Caco-2 (cell line): ENCODE measurements around the gene FHIP1B. TPM values are rescaled to one million over a fixed set of nuclear protein-coding genes. Genes with fewer than 3 reads are reported as not detected.

Experiments
- BruUV-seq: library from RNA; stranded (reverse); fragments of 400-500 nt; replicated peaks from 2 replicates; lab custom pipeline; 2021; lab: Mats Ljungman, UMichigan
- CTCF ChIA-PET: fragments of 300-600 bp; sonication (Branson Sonifier 250); formaldehyde crosslinking; loops from one replicate; lab custom pipeline; 2022; ENCODE audit warnings: antibody characterized with exemption; lab: Charles Lee
- POLR2A ChIA-PET: fragments of 300-600 bp; sonication (Branson Sonifier 250); formaldehyde crosslinking; loops from one replicate; lab custom pipeline; 2022; ENCODE audit warnings: antibody characterized with exemption; lab: Charles Lee
- DNase-seq, 2 experiments: peaks; one replicate each; pipeline versions ENCODE4 v3.0.0 to v3.0.0-alpha.2; 2020 to 2022
- H3K27me3 ChIP-seq: replicated peaks from 2 replicates; pipeline ENCODE4 v1.6.0; 2011; ENCODE audit warnings: low read length; ENCODE audit not compliant: control insufficient read depth, insufficient read depth
- H3K36me3 ChIP-seq: 2 replicates; pipeline ENCODE4 v1.5.1; 2011; ENCODE audit warnings: low read length; ENCODE audit not compliant: control insufficient read depth, insufficient read depth
- H3K4me1 ChIP-seq: fragments of 250-450 bp; sonication (Bioruptor Pico); 2 replicates; pipeline ENCODE4 v1.5.1; 2020; ENCODE audit warnings: mild to moderate bottlenecking
- H3K4me3 ChIP-seq: 2 replicates; pipeline ENCODE4 v1.5.1; 2011; ENCODE audit warnings: low read depth, mild to moderate bottlenecking, control low read depth, low read length
- H3K9me3 ChIP-seq: fragments of 250-450 bp; sonication (Bioruptor Pico); 2 replicates; pipeline ENCODE4 v1.5.1; 2020; ENCODE audit warnings: mild to moderate bottlenecking, moderate library complexity
- H3K27ac Mint-ChIP-seq: one replicate; pipeline ENCODE4 v1.8.0; 2022; ENCODE audit warnings: mixed read lengths; ENCODE audit not compliant: unreplicated experiment
- H3K27me3 Mint-ChIP-seq: one replicate; pipeline ENCODE4 v1.8.0; 2022; ENCODE audit warnings: mixed read lengths; ENCODE audit not compliant: insufficient read depth, unreplicated experiment
- H3K36me3 Mint-ChIP-seq: one replicate; pipeline ENCODE4 v1.8.0; 2022; ENCODE audit warnings: mild to moderate bottlenecking, mixed read lengths; ENCODE audit not compliant: insufficient read depth, unreplicated experiment
- H3K4me1 Mint-ChIP-seq: one replicate; pipeline ENCODE4 v1.8.0; 2022; ENCODE audit warnings: low read depth, mixed read lengths; ENCODE audit not compliant: unreplicated experiment
- H3K4me3 Mint-ChIP-seq: one replicate; pipeline ENCODE4 v1.8.0; 2022; ENCODE audit warnings: mild to moderate bottlenecking, moderate library complexity, mixed read lengths; ENCODE audit not compliant: unreplicated experiment
- H3K9me3 Mint-ChIP-seq: one replicate; pipeline ENCODE4 v1.8.0; 2022; ENCODE audit warnings: mixed read lengths; ENCODE audit not compliant: unreplicated experiment
- intact Hi-C: fragments of 100-400 bp; cut with micrococcal nuclease; formaldehyde crosslinking; loops from one replicate; pipeline ENCODE4 v1.10.0; 2022; ENCODE audit not compliant: unreplicated experiment
- total RNA-seq: library from RNA; stranded (reverse); gene quantifications from 2 replicates; pipeline ENCODE4 v1.2.3, GENCODE V29; 2022
- TF ChIP-seq, protein P1 (sequence below), 2 experiments: fragments of 200-600 bp in 1 of 2; IDR thresholded peaks; 1 replicate in 1 of 2; 2 replicates in 1 of 2; pipeline versions ENCODE4 v1.5.1 to v1.8.0; 2011 to 2022; ENCODE audit warnings: antibody characterized with exemption in 1 of 2, control low read depth in 1 of 2, inconsistent platforms in 1 of 2, low read depth in 1 of 2, low read length in 1 of 2, mild to moderate bottlenecking in 1 of 2, moderate library complexity in 1 of 2; ENCODE audit not compliant: insufficient read depth in 1 of 2, severe bottlenecking in 1 of 2, unreplicated experiment in 1 of 2

The FHIP1B gene
- total RNA-seq, 1 experiment from 2014 or later = 26.8 TPM

DNA sequence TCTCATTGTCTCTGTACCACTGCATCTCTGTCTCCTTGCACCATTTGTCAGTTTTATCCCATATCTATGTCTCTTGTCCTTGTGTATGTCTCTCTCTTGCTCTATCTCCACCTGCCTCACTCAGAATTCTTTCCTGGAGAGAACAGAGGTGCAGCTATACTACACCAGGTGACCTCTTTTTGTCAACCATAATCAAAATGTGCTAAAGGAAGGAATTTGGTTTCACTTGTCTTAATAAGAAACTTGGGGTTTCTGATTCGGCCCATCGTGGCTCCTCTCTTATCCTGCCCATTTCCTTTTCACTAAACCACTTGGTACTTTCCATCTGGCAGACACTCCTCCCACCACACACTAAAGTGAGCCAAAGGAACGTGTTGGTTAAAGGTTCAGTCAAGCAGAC lies 31.1 kb downstream of the FHIP1B start:
- Mint-ChIP-seq H3K27ac (no peak overlapping the region), H3K4me1 (no peaks in the 10 kb centered on the region), H3K27me3 (no peaks in the 10 kb centered on the region), H3K36me3 (no peaks in the 10 kb centered on the region), H3K9me3 (no peaks in the 10 kb centered on the region), H3K4me3 (no peak overlapping the region)
- CTCF ChIA-PET = no interaction called here
- intact Hi-C loops = no loop called here
- POLR2A ChIA-PET = no interaction called here
- DNase-seq = no peak
- Histone ChIP-seq H3K4me3 (no peak overlapping the region), H3K36me3 (peaks cover 5% of the 10 kb centered on the region; the same call in 1 of the 2 replicates), H3K4me1 (no peaks in the 10 kb centered on the region), H3K9me3 (no peaks in the 10 kb centered on the region), H3K27me3 (no peaks in the 10 kb centered on the region)
- TF ChIP-seq, protein P1, sequence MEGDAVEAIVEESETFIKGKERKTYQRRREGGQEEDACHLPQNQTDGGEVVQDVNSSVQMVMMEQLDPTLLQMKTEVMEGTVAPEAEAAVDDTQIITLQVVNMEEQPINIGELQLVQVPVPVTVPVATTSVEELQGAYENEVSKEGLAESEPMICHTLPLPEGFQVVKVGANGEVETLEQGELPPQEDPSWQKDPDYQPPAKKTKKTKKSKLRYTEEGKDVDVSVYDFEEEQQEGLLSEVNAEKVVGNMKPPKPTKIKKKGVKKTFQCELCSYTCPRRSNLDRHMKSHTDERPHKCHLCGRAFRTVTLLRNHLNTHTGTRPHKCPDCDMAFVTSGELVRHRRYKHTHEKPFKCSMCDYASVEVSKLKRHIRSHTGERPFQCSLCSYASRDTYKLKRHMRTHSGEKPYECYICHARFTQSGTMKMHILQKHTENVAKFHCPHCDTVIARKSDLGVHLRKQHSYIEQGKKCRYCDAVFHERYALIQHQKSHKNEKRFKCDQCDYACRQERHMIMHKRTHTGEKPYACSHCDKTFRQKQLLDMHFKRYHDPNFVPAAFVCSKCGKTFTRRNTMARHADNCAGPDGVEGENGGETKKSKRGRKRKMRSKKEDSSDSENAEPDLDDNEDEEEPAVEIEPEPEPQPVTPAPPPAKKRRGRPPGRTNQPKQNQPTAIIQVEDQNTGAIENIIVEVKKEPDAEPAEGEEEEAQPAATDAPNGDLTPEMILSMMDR (IDR thresholded peaks at IDR 0.05; ENCODE audit: insufficient read depth in 1 of 2, low read depth in 1 of 2, low read length in 1 of 2, severe bottlenecking in 1 of 2, unreplicated experiment in 1 of 2) = no peak
- no TSS peak for BruUV-seq

DNA sequence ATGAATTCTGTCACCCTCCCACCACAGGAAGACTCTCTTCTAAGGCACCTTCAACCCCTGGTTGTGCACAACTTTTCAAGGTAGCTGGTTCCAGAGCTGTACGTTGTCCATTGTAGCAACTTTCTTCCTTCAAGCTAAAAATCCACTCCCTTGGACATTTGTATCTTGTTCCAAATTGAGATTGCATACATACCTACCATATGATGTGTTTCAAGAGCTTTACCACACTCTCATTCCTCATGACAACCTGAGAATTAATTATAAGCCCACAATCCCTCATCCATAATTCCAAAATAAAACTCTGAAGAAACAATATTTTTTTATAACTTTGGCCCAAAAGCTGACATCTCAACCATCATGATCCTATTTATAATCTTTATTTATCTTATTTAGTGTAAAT lies 32.4 kb downstream of the FHIP1B start:
- Histone ChIP-seq H3K4me1 (no peaks in the 10 kb centered on the region), H3K9me3 (no peaks in the 10 kb centered on the region), H3K36me3 (peaks cover 5% of the 10 kb centered on the region; the same call in 1 of the 2 replicates), H3K4me3 (no peak overlapping the region), H3K27me3 (no peaks in the 10 kb centered on the region)
- Mint-ChIP-seq H3K9me3 (no peaks in the 10 kb centered on the region), H3K36me3 (no peaks in the 10 kb centered on the region), H3K27ac (no peak overlapping the region), H3K27me3 (no peaks in the 10 kb centered on the region), H3K4me3 (no peak overlapping the region), H3K4me1 (no peaks in the 10 kb centered on the region)
- CTCF ChIA-PET = no interaction called here
- POLR2A ChIA-PET = no interaction called here
- intact Hi-C loops = no loop called here
- no TSS peak for BruUV-seq
- DNase-seq = no peak
- TF ChIP-seq, protein P1 (IDR thresholded peaks at IDR 0.05; ENCODE audit: insufficient read depth in 1 of 2, low read depth in 1 of 2, low read length in 1 of 2, severe bottlenecking in 1 of 2, unreplicated experiment in 1 of 2) = no peak

DNA sequence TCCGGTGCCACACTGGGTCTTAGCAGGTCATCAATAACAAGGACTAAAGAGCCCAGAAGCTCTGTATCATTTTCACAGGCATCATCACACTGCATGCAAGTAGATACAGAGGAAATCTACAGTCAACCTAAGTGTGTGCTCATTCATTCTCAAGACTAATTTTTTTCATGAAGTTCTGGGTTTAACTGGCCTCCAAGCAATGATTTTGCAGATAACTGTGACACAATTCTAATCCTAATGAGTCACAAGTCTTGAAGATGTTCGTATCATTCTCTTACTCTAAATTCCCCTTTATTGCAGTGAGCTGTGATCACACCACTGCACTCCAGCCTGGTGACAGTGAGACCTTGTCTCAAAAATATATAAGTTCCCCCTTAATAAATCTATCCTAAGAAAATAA lies 33.0 kb downstream of the FHIP1B start:
- Mint-ChIP-seq H3K4me3 (no peak overlapping the region), H3K4me1 (no peaks in the 10 kb centered on the region), H3K27ac (no peak overlapping the region), H3K27me3 (peaks cover under 1% of the 10 kb centered on the region), H3K9me3 (no peaks in the 10 kb centered on the region), H3K36me3 (no peaks in the 10 kb centered on the region)
- intact Hi-C loops = no loop called here
- no TSS peak for BruUV-seq
- ChIA-PET POLR2A (no interaction called here), CTCF (no interaction called here)
- Histone ChIP-seq H3K27me3 (no peaks in the 10 kb centered on the region), H3K4me1 (no peaks in the 10 kb centered on the region), H3K36me3 (peaks cover 5% of the 10 kb centered on the region; the same call in 1 of the 2 replicates), H3K4me3 (no peak overlapping the region), H3K9me3 (no peaks in the 10 kb centered on the region)
- no peak for DNase-seq
- TF ChIP-seq, protein P1 (IDR thresholded peaks at IDR 0.05; ENCODE audit: insufficient read depth in 1 of 2, low read depth in 1 of 2, low read length in 1 of 2, severe bottlenecking in 1 of 2, unreplicated experiment in 1 of 2) = no peak
